Measurements from ENCODE around the gene CA7. TPM values are rescaled to one million over a fixed set of nuclear protein-coding genes. Genes with fewer than 3 reads are reported as not detected.

CA7 gene
- total and polyA plus RNA-seq, 10 donors: not detected

DNA sequence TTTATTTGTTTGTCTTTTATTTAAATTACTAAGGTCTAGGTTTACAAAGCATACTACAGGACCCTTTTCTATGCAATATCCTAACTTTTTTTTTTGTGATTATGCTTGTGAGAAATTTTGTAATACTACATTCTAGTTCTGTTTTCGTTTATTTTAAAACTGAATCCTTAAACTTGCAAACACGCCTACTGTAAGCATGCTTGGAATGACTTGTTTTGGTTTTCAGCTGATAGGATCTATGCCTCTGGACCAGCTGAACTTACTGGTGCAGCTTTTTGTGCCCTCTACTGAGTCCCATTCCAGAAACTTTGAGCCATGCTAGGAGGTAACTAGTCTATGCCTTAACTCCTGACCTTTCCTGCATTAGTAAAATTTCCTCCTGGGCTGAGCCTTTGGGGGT, 42.1 kb downstream of the CA7 start:
- intact Hi-C loops (cut with DNase I; ENCODE audit: low total_unique reads): no loop called here
- Histone ChIP-seq H3K27ac (no peak overlapping the region), H3K27me3 (replicated peaks in 1 of 7) (no peaks in the 10 kb centered on the region), H3K9me3 (no peaks in the 10 kb centered on the region), H3K4me3 (no peak overlapping the region), H3K4me1 (peaks cover 0 to 15% (median 7%) of the 10 kb centered on the region in 6 donors), H3K36me3 (peaks cover 0 to 42% (median 18%) of the 10 kb centered on the region in 6 donors)
- DNase-seq: no peak
- WGBS, 5 donors: 77 to 93% (median 87%) methylated on average over 2 of the region's 2 CpGs
- TF ChIP-seq POLR2A (IDR thresholded peaks at IDR 0.05) (no peak), POLR2AphosphoS5 (IDR thresholded peaks at IDR 0.05) (no peak)
- TF ChIP-seq, protein P1, sequence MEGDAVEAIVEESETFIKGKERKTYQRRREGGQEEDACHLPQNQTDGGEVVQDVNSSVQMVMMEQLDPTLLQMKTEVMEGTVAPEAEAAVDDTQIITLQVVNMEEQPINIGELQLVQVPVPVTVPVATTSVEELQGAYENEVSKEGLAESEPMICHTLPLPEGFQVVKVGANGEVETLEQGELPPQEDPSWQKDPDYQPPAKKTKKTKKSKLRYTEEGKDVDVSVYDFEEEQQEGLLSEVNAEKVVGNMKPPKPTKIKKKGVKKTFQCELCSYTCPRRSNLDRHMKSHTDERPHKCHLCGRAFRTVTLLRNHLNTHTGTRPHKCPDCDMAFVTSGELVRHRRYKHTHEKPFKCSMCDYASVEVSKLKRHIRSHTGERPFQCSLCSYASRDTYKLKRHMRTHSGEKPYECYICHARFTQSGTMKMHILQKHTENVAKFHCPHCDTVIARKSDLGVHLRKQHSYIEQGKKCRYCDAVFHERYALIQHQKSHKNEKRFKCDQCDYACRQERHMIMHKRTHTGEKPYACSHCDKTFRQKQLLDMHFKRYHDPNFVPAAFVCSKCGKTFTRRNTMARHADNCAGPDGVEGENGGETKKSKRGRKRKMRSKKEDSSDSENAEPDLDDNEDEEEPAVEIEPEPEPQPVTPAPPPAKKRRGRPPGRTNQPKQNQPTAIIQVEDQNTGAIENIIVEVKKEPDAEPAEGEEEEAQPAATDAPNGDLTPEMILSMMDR (IDR thresholded peaks at IDR 0.05 in 8 of 11, conservative IDR thresholded peaks at IDR 0.05 in 3 of 11): no peak

DNA sequence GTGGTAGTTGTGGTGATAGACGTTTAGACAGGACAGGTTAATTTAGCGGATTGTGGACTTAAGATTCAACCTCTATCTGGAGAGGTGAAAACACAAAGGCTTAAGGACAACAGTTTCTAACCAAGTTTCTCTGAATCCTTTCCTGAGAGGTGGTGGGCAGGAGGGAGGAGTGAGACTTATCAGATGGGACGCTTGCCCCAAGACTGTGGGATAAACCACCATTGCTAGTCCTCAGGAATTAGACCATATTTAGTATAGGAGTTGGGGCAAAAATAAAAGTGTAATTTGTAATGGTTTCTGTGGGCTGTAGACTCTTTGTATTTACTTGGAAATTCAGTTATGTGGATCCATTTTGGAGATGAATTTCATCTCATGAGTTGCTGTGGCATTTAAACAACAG, 42.7 kb downstream of the CA7 start:
- Histone ChIP-seq H3K4me1 (peaks cover 0 to 9% (median 2%) of the 10 kb centered on the region in 6 donors), H3K4me3 (no peak overlapping the region), H3K27ac (no peak overlapping the region), H3K27me3 (replicated peaks in 1 of 7) (no peaks in the 10 kb centered on the region), H3K36me3 (peaks cover 0 to 42% (median 18%) of the 10 kb centered on the region in 6 donors), H3K9me3 (no peaks in the 10 kb centered on the region)
- TF ChIP-seq POLR2A (IDR thresholded peaks at IDR 0.05) (no peak), POLR2AphosphoS5 (IDR thresholded peaks at IDR 0.05) (no peak)
- TF ChIP-seq, protein P1 (IDR thresholded peaks at IDR 0.05 in 8 of 11, conservative IDR thresholded peaks at IDR 0.05 in 3 of 11): no peak
- 66 to 86% (median 76%) methylated on average over 3 of the region's 3 CpGs for WGBS, 5 donors
- no peak for DNase-seq
- intact Hi-C loops (cut with DNase I; ENCODE audit: low total_unique reads): no loop called here

DNA sequence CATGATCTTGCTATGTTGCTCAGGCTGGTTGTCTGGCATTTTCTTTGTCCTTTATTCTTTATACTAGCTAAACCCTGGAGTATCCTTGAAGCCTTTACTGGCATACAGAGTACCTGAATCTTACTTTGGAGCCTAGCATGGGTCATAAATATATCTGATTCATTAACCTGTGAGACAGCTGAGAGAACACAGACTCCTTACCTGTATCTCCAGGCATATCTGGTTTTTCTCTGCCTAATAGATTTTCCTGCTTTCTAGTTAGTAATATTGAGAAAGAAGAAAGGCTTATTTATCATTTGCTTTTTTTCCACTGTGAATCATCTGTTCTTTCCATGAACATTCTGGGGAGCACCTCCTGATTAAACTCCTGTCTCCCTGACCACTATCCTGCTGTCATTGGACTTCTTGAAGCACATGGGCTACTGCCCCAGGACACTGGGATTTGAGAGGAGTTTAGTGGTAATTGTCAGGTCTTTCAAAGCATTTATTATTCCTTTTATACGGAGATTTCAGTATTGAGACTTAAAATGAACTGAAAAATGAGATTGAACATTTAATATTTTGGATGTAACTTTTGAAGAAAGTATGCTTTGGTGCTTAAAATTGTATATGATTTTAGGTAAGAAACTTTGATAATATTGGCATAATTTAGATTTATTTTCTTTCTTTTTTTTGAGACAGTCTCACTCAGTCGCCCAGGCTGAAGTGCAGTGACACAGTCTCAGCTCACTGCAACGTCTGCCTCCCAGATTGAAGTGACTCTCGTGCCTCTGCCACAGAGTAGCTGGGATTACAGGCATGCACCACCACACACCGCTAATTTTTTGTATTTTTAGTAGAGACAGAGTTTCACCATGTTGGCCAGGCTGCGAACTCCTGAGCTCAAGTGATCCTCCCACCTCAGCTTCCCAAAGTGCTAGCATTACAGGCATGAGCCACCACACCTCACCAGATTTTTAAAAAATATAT, 44.7 kb downstream of the CA7 start:
- Histone ChIP-seq H3K27ac (no peak overlapping the region), H3K9me3 (no peaks in the 10 kb centered on the region), H3K4me3 (no peak overlapping the region), H3K4me1 (no peaks in the 10 kb centered on the region), H3K27me3 (replicated peaks in 1 of 7) (no peaks in the 10 kb centered on the region), H3K36me3 (peaks cover 0 to 41% (median 18%) of the 10 kb centered on the region in 6 donors)
- WGBS, 5 donors: 92 to 96% (median 94%) methylated on average over 6 of the region's 6 CpGs
- DNase-seq: no peak
- TF ChIP-seq POLR2A (IDR thresholded peaks at IDR 0.05) (no peak), POLR2AphosphoS5 (IDR thresholded peaks at IDR 0.05) (no peak)
- TF ChIP-seq, protein P1 (IDR thresholded peaks at IDR 0.05 in 8 of 11, conservative IDR thresholded peaks at IDR 0.05 in 3 of 11): no peak
- intact Hi-C loops (cut with DNase I; ENCODE audit: low total_unique reads): no loop called here

DNA sequence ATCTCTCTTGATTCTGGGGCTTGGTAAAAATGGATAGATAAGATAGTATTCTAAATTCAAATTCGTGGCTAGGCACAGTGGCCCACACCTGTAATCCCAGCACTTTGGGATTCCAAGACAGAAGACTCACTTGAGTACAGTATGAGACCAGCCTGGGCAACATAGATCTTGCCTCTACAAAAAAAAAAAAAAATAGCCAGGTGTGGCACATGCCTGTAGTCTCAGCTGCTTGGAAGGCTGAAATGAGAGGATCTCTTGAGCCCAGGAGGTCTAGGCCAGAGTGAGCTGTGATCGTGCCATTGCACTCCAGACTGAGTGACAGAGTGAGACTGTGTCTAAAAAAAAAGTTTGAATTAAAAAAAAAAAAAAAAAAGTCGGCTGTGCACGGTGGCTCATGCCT, 45.4 kb downstream of the CA7 start:
- Histone ChIP-seq H3K27me3 (replicated peaks in 1 of 7) (no peaks in the 10 kb centered on the region), H3K27ac (no peak overlapping the region), H3K9me3 (no peaks in the 10 kb centered on the region), H3K4me3 (no peak overlapping the region), H3K36me3 (peaks cover 0 to 34% (median 12%) of the 10 kb centered on the region in 6 donors), H3K4me1 (no peaks in the 10 kb centered on the region)
- TF ChIP-seq POLR2A (IDR thresholded peaks at IDR 0.05) (no peak), POLR2AphosphoS5 (IDR thresholded peaks at IDR 0.05) (no peak)
- TF ChIP-seq, protein P1 (IDR thresholded peaks at IDR 0.05 in 8 of 11, conservative IDR thresholded peaks at IDR 0.05 in 3 of 11): no peak
- DNase-seq: no peak
- 74 to 87% (median 79%) methylated on average over 4 of the region's 4 CpGs for WGBS, 5 donors
- intact Hi-C loops (cut with DNase I; ENCODE audit: low total_unique reads): no loop called here
